Daoy (cell line): ENCODE results near the gene ANK2. TPM values are rescaled to one million over a fixed set of nuclear protein-coding genes. Genes with fewer than 3 reads are reported as not detected.

ENCODE experiments used
- DNase-seq: peaks from one replicate; pipeline ENCODE4 v3.0.0-alpha.2; 2015; ENCODE audit warnings: low read depth
- total RNA-seq: library from RNA; depleted of rRNA; stranded (reverse); fragments of >200 nt; shearing (Covaris generic); gene quantifications from 2 replicates; pipeline ENCODE4 v1.2.3, GENCODE V29; 2014

ANK2 gene
- total RNA-seq, 1 experiment from 2014 or later: 5.6 TPM

DNA sequence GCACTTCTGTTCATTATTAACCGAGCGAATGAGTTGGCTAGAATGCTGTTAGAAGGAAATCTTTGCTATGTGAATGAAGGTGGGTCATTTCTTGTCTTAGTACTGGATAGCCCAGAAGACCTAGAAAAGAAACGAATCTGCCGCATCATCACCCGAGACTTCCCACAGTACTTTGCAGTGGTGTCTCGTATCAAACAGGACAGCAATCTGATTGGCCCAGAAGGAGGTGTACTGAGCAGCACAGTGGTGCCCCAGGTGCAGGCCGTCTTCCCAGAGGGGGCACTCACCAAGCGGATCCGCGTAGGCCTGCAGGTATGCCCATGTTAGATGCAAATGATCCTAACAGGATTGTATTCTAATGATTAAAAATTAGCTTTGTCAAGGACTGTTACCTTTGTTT, 286.3 kb downstream of the ANK2 start:
- no peak for DNase-seq

DNA sequence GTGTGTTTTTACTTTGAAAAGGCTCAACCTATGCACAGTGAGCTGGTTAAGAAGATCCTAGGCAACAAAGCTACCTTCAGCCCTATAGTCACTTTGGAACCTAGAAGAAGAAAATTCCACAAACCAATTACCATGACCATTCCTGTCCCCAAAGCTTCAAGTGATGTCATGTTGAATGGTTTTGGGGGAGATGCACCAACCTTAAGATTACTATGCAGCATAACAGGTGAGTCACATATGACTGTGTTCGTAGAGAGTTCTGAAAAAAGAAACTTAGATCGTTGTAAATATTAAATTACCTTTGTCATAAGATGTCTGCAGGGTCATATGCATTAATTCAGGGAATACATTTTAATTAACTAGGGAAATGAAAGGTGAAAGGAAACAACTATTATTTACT, 287.1 kb downstream of the ANK2 start:
- DNase-seq: no peak

DNA sequence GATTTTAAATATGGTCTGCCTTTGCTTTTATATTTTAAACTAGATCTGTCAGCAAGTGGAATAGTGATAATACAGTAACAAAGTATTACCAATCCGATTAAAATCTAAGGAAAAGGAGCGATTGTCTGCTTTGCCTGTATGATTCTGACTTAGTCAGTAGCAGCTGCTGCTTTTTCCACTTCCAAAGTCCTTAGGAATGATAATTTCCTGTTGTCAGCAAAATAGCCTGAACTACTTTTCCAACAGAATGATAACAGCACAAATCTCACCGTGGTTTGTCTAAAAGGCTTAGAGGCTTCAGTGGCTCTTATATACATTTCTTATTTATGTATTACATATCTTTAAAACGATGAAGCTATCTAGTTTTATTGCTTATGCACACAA, 290.0 kb downstream of the ANK2 start:
- no peak for DNase-seq

DNA sequence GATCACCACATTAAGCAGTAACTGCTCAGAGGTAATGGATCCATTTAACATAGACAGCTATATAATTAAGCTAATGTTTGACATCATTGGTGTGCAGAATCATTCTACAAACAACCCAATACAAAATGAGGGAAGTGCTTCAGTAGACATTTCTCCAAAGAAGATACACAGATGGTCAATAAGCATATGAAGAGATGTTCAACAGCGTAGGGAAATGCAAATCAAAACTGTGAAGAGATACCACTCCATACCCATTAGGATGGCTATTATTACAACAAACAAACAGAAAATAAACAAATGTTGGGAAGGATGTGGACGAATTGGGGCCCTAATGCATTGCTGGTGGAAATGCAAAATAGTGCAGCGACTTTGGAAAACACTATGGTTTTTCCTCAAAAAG, 294.6 kb downstream of the ANK2 start:
- no peak for DNase-seq

DNA sequence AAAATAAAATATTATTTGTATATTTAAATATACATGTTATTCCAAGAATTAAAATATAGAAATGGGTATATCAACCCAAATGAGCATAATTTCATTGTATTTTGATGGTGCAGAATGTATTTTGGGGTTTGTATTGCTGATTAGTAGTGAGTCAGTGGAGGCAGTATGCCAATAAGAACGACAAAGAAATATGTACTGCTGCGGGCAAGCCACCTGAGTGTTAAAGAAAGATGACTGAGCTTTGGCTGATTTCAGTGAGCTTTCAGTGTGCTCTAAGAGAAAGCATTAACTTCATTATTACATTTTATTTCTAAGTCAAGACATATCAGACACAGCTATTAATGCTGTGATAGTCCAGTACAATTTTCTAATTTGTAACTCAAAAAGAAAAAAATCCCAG, 297.8 kb downstream of the ANK2 start:
- no peak for DNase-seq

DNA sequence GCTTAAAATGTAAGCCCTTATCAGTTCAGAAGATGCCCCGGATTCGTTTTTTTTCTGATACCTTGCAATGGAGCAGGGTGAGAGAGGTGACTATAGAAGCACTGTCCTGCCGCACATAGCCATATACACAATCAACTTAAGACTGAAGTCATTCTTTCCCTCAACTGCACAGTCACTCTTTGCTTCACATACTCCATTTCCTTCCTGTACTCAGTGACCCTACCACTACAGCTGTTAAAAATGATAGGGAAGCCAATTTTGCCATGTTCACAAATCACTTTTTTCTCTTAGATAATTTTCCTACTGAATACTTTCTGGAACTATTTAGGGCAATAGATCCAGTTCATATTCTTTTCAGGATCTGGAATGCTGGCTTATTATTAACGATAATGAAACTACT, 300.0 kb downstream of the ANK2 start:
- DNase-seq: no peak

DNA sequence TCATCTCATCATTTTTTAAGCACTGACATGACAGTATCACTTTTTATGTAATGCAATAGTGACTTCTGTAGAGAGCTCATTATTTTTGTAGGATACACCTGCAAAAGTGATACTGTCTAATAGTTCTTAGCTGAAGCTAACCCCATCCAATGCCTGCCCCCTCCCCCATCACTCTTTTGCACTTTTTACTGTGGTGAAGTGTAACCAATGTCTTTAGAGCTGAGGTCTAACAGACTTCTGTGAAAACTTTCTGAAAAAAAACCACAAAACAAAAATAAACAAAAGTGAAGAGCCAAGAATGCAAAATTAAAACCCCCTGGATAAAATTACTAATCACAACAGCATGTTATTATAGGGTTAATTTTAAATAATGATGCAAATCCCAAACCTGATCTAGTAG, 301.1 kb downstream of the ANK2 start:
- no peak for DNase-seq

DNA sequence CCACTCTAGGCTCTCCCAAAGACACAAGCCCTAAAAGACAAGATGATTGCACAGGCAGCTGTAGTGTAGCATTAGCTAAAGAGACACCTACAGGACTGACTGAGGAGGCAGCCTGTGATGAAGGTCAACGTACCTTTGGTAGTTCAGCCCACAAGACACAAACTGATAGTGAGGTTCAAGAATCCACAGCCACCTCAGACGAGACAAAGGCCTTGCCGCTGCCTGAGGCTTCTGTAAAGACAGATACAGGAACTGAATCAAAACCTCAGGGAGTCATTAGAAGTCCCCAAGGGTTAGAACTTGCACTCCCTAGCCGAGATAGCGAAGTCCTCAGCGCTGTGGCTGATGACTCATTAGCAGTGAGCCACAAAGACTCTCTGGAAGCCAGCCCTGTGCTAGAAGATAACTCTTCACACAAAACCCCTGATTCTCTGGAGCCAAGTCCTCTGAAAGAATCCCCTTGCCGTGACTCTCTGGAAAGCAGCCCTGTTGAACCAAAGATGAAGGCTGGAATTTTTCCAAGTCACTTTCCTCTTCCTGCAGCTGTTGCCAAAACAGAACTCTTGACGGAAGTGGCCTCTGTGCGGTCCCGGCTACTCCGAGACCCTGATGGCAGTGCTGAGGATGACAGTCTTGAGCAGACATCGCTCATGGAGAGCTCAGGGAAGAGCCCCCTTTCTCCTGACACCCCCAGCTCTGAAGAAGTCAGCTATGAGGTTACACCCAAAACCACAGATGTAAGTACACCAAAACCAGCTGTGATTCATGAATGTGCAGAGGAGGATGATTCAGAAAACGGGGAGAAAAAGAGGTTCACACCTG, 306.3 kb downstream of the ANK2 start:
- DNase-seq: peak; percentile 88

DNA sequence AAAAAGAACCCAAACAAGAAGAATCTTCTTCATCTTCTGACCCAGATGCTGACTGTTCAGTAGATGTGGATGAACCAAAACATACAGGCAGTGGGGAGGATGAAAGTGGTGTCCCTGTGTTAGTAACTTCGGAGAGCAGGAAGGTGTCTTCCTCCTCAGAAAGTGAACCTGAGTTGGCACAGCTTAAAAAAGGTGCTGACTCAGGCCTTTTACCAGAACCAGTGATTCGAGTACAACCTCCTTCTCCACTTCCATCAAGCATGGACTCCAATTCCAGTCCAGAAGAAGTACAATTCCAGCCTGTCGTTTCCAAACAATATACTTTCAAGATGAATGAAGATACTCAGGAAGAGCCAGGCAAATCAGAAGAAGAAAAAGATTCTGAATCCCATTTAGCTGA, 307.0 kb downstream of the ANK2 start:
- DNase-seq: no peak

DNA sequence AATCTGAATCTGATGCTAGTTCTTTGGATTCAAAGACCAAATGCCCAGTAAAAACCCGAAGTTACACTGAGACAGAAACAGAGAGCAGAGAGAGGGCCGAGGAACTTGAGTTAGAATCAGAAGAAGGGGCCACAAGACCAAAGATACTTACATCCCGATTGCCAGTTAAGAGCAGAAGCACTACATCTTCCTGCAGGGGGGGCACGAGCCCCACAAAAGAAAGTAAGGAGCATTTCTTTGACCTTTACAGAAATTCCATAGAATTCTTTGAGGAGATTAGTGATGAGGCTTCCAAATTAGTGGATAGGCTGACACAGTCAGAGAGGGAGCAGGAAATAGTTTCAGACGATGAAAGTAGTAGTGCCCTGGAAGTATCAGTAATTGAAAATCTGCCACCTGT, 309.3 kb downstream of the ANK2 start:
- no peak for DNase-seq

DNA sequence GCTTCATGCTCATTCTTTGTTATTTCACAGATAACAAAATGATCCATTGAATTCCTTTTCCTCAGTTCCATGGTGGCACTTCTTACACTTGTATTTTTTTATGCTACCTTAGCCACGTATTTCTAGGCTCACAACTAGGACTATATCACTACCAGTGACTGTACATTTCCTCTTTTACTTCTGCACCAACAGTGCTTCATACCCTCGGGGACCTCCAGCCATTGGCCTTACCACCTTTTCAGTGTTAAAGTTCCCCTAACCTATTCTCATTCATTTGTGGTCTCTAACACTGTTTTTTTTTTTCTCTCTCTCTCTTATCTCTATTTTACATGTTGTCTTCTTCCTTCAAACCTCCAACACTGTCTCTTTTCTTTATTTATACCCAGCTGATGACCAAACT, 315.9 kb downstream of the ANK2 start:
- no peak for DNase-seq

DNA sequence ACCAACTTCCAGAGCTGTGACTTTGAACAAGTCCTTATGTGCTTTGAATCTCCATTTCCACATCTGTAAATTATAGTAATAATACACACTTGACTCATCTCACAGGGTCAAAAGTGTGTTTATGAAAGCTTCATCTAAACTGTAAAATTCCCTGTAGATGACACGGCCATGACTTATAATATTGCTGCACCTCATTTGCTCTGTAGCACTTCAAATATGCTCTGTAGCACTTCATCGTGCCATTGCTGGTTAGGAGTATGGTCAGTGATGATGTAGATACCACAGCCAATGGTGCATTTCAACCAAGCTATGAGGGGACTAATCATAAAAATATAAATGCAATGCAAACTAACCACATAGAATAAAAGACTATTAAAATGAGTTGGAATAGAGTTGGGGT, 318.6 kb downstream of the ANK2 start:
- DNase-seq: no peak

DNA sequence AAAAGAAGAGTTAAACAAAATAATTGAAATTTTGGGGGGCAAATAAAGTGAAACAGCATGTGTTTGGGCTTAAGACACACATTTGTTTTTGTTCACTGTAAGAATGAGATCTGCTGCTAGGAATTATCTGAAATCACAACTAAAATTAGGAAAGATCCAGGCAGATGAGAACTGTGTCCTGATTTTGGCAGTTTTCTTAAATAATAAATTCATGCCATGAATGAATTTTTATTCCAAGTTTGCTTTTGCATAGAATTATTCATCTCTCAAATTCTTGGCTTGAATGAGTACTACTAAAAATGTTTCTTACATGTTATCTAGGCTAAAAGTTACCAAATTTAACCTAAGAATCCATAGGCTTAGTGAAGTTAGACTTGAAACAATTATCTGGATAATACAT, 321.7 kb downstream of the ANK2 start:
- no peak for DNase-seq

DNA sequence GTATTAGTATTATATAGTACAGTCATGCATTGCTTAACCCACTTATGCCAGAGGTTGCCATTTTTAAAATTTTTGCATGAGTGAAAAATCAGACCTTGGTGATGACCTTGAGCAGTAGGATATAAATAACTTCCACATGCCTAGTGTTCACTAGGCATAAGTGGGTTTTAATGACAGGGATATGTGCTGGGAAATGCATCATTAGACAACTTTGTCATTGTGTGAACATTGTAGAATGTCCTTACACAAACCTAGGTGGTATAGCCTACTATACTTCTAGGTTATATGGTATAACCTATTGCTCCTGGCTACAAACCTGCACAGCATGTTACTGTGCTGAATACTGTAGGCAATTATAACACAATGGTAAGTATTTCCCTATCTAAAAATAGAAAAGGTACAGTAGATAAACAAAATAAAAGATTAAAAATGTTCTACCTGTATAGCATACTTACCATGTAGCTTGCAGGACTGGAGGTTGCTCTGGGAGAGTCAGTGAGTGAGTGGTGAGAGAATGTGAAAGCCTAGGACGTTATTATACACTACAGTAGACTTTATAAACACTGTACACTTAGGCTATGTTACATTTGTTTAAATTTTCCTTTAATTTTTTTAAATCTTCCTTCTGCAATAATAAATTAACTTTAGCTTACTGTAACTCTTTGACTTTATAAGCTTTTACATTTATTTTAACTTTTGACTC, 326.7 kb downstream of the ANK2 start:
- no peak for DNase-seq

DNA sequence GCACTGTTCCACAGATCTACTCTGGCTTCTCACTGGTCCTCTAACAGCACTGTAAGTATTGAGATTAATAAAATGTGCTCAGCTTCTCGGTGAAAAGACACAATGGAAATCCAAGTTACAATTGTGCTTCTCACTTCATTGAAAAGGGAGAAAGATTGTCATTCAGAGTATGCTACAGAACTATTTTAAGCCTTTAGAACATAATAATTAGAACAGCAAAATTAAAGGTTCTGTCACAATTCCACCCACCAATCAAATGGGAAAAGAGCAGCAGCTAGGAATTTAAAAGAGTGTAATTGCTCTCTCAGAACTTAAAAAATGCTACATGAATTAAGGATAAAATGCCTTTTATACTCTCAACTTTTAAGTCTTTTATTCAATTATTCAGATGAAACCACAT, 329.4 kb downstream of the ANK2 start:
- no peak for DNase-seq

DNA sequence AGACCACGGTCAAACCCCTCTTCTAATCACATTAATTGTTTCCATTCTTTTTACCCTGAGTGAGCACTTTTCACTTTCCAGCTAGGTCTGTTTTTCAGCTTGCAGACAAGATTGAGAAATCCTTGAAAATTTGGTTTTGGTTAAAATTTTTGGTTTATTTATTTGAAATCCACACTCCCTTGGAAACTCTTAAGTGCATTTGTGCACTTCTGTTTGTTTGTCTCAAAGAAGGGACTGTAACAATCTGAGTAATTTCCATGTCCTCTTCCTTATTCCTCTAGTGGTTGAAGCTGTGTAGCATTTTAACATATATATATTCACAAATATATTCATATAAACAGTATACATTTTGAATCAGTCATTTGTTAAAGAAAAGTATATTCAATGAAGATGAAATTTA, 333.3 kb downstream of the ANK2 start:
- DNase-seq: no peak

DNA sequence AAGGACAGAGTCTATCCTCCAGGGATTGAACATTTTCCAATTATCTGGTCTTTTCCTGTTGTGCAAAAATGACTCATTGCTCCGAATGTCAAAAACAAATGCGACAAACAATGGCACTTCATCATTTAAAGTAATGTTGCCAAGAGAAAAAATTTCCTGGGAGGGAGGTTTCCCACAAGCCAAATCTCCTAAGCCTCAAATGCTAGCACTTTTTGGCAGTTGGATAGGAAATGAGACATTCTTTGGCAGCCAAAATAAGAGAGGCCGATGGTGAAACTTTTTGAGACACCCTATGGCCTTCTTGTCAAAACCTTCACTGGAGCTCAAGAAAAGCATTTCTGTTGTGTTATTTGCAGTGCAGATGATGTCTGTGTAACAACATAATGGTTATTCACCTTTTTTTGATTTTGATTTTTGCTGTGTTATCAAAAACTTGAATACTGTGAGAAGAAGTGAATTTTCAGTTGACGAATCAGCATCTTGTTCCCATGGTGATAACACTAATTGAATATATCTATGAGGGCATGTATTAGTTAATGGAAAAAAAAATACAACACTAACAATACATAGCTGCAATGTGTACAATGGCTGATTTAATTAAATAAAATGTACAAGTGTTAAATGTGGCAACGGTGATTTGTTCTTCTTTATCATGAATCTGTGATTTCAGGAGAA, 333.8 kb downstream of the ANK2 start:
- DNase-seq: peak; percentile 30

DNA sequence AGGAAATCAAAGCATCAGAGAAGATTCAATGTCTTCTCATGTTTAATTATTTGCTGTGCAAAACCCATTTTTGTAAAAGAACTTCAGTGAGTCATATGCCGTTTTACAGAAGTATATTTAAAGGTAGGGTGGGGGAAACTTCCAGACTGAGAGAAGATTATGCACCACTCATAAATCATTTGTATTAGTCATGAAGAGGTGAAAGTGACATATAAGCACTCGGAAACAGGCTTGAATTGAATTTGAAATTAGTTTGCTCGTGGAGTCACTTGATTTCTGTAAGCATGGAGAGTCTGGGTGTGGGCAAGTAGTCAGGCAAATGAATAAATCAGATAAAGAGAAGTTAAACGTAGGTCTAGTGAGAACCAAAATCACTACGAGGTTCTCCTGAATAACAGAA, 335.1 kb downstream of the ANK2 start:
- DNase-seq: peak; percentile 6

DNA sequence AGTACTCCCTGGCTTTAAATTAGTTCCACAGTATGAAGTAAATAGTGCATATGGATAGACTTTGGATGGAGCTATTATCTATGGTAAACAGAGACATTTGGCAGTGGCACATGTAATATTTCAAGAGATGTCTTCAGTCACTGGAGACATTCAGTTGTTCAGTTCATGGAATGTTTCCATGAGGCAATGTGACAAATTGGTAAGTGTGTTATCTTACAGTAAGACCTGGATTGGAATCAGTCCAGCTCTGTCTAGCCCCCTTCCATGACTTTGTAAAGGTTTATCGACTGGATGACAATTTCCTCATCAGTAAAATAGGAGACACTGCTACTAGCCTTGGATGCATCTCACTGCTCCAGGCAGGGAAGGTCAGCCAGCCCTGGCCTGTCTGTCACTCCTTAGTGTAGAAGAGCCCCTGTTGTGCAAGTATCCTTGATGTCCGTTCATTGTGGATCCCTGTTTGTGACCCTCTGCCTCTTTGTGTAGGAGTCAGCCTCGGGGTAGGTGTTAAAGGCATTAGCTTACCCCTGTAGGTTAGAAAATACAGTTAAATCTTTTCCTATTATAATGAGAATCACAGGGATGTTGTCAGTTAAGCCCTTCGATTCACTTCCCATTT, 335.9 kb downstream of the ANK2 start:
- DNase-seq: no peak

DNA sequence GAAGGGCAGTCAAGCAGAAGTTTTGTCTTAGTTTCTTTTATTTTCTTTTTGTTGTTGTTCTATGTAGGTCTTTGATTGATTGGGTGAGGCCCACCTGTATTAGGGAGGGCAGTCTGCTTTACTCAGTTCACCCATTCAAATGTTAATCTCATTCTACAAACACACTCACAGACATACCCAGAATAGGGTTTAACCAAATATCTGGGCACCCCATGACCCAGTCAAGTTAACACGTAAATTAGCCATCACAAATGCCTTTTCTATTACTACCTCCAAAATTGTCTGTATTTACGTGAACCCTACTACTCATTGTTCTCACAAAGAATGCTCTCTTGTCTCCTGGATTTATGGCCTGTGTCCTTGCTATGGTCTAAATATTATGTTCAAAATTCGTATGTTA, 339.7 kb downstream of the ANK2 start:
- no peak for DNase-seq

DNA sequence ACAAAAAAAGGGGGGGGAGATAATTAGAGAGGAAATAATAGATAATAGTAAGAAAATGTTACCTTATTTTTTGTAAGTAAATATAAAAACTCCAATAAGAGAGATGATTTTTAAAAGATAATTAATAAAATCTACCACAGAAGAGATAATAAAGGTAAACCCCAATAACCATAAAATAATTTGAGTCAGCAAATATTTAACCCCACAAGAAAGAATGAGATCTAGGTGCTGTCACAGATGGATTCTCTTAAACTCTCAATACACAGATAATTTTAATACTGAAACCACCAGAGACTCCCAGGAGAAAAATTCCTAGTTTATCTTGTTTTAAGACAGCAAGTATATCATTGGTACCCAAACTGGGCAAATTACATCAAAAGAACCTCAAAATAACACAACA, 341.4 kb downstream of the ANK2 start:
- no peak for DNase-seq

DNA sequence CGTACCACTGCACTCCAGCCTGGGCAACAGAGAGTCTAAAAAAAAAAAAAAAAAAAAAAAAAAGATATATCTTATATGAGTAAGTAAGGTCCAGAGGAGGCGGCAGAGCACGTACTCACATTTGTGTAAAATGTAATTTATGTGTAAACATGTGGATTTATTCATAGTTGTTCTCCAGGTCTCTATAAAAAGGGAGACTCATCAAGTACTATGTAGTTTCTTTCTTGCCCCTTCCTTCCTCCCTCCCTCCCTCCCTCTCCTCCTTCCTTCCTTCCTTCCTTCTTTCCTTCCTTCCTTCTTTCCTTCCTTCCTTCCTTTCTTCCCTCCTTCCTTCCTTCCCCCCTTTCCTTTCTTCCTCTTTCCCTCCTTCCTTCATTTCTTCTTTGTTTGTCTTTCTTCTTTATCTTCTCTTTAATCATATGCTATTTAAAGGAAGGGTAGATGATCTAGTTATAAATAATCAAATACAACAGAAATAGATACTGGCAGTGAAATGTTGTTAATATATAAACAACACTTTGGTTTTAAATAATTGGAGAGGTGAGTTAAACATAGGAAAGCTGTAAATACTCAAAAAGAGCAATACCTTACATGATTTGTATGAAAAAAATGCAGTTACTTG, 344.8 kb downstream of the ANK2 start:
- no peak for DNase-seq
